Suprapubic skin (tissue), 4 donors: ENCODE results near the gene VWC2L. TPM values are rescaled to one million over a fixed set of nuclear protein-coding genes. Genes with fewer than 3 reads are reported as not detected.

Experiments
- DNase-seq, 2 donors: peaks; one replicate each; pipeline ENCODE4 v3.0.0-alpha.2; 2019; ENCODE audit warnings: low spot score in 2 of 2
- H3K27ac ChIP-seq: fragments of 200-600 bp; sonication (generic); one replicate; pipeline ENCODE4 v1.5.1; 2019
- H3K27me3 ChIP-seq: fragments of 200-600 bp; sonication (generic); one replicate; pipeline ENCODE4 v1.5.1; 2019
- H3K36me3 ChIP-seq: fragments of 200-600 bp; sonication (generic); one replicate; pipeline ENCODE4 v1.5.1; 2019
- H3K4me1 ChIP-seq: fragments of 200-600 bp; sonication (generic); one replicate; pipeline ENCODE4 v1.5.1; 2019
- H3K4me3 ChIP-seq: fragments of 200-600 bp; sonication (generic); one replicate; pipeline ENCODE4 v1.5.1; 2019; ENCODE audit warnings: mild to moderate bottlenecking
- H3K9me3 ChIP-seq: fragments of 200-600 bp; sonication (generic); one replicate; pipeline ENCODE4 v1.5.1; 2019
- CTCF ChIP-seq, 2 donors: fragments of 200-600 bp in 1 of 2; fragments of 450-650 bp in 1 of 2; sonication (generic) in 1 of 2; IDR thresholded peaks; one replicate each; pipeline ENCODE4 v1.5.1; 2016 to 2019; ENCODE audit warnings: antibody characterized with exemption in 2 of 2, mild to moderate bottlenecking in 1 of 2, moderate library complexity in 1 of 2
- EP300 ChIP-seq: sonication (generic); formaldehyde crosslinking; IDR thresholded peaks from one replicate; pipeline ENCODE4 v1.6.1; 2017; ENCODE audit warnings: antibody characterized with exemption
- POLR2A ChIP-seq, 2 donors: fragments of 450-650 bp; IDR thresholded peaks; one replicate each; pipeline ENCODE4 v1.6.1; 2017; ENCODE audit warnings: antibody characterized with exemption in 2 of 2, mild to moderate bottlenecking in 2 of 2, moderate library complexity in 2 of 2
- POLR2AphosphoS5 ChIP-seq, 3 donors: sonication (generic); formaldehyde crosslinking; IDR thresholded peaks; one replicate each; pipeline ENCODE4 v1.6.1; 2017; ENCODE audit warnings: antibody characterized with exemption in 3 of 3
- WGBS: methylation state at CpG from one replicate; pipeline ENCODE4 v1.1.5; 2018; 5-methylcytosine and 5-hydroxymethylcytosine counted together
- total RNA-seq, 4 donors: library from RNA; depleted of rRNA; stranded (reverse); fragments of >200 nt; gene quantifications; one replicate each; pipeline ENCODE4 v1.1.0, GENCODE V29; 2016

Gene VWC2L
- total RNA-seq, 4 donors from 2014 or later, result not detected

GRCh38 chr2:214560176-214560575 is 149.3 kb downstream of the VWC2L start:
- DNase-seq, result no peak
- H3K4me3 ChIP-seq, result no peak overlapping the region
- TF ChIP-seq CTCF (IDR thresholded peaks at IDR 0.05) (no peak), EP300 (no peak), POLR2A (IDR thresholded peaks at IDR 0.05) (no peak), POLR2AphosphoS5 (IDR thresholded peaks at IDR 0.05) (no peak)
- H3K27ac ChIP-seq, result no peak overlapping the region
- no peaks in the 10 kb centered on the region for H3K9me3 ChIP-seq
- WGBS, result 63% methylated on average over 4 of the region's 4 CpGs
- no peaks in the 10 kb centered on the region for H3K27me3 ChIP-seq
- H3K36me3 ChIP-seq, result no peaks in the 10 kb centered on the region
- H3K4me1 ChIP-seq, result no peaks in the 10 kb centered on the region

- Histone ChIP-seq H3K36me3 (no peaks in the 10 kb centered on the region), H3K27ac (no peak overlapping the region), H3K9me3 (no peaks in the 10 kb centered on the region), H3K27me3 (no peaks in the 10 kb centered on the region), H3K4me1 (no peaks in the 10 kb centered on the region), H3K4me3 (no peak overlapping the region)
- TF ChIP-seq POLR2A (IDR thresholded peaks at IDR 0.05) (no peak), POLR2AphosphoS5 (IDR thresholded peaks at IDR 0.05) (no peak), CTCF (IDR thresholded peaks at IDR 0.05) (no peak), EP300 (no peak)
- DNase-seq, result no peak
- 86% methylated on average over 1 of the region's 1 CpG for WGBS
These were observed 149.8 kb downstream of the VWC2L start for GRCh38 chr2:214560618-214561190.

- H3K4me1 ChIP-seq, result no peaks in the 10 kb centered on the region
- no peak overlapping the region for H3K27ac ChIP-seq
- H3K4me3 ChIP-seq, result no peak overlapping the region
- WGBS, result 83% methylated on average over 1 of the region's 1 CpG
- no peaks in the 10 kb centered on the region for H3K27me3 ChIP-seq
- TF ChIP-seq POLR2AphosphoS5 (IDR thresholded peaks at IDR 0.05), result no peak
- TF ChIP-seq POLR2A (IDR thresholded peaks at IDR 0.05), result no peak
- TF ChIP-seq EP300, result no peak
- no peak for TF ChIP-seq CTCF (IDR thresholded peaks at IDR 0.05)
- no peak for DNase-seq
- no peaks in the 10 kb centered on the region for H3K9me3 ChIP-seq
- H3K36me3 ChIP-seq, result no peaks in the 10 kb centered on the region
These were observed 154.4 kb downstream of the VWC2L start for GRCh38 chr2:214565246-214565645.

- H3K27ac ChIP-seq, result no peak overlapping the region
- no peaks in the 10 kb centered on the region for H3K27me3 ChIP-seq
- DNase-seq, result no peak
- whole genome bisulfite sequencing, result 90% methylated on average over 1 of the region's 1 CpG
- H3K36me3 ChIP-seq, result no peaks in the 10 kb centered on the region
- no peaks in the 10 kb centered on the region for H3K9me3 ChIP-seq
- no peak overlapping the region for H3K4me3 ChIP-seq
- TF ChIP-seq POLR2A (IDR thresholded peaks at IDR 0.05), result no peak
- no peaks in the 10 kb centered on the region for H3K4me1 ChIP-seq
These were observed 155.6 kb downstream of the VWC2L start for GRCh38 chr2:214566457-214566856.

GRCh38 chr2:214569419-214570035 is 158.7 kb downstream of the VWC2L start:
- H3K4me1 ChIP-seq, result no peaks in the 10 kb centered on the region
- H3K9me3 ChIP-seq, result no peaks in the 10 kb centered on the region
- no peaks in the 10 kb centered on the region for H3K36me3 ChIP-seq
- no peak for DNase-seq
- 83% methylated on average over 4 of the region's 4 CpGs for WGBS
- no peaks in the 10 kb centered on the region for H3K27me3 ChIP-seq
- TF ChIP-seq CTCF (IDR thresholded peaks at IDR 0.05) (no peak), POLR2A (IDR thresholded peaks at IDR 0.05) (no peak), POLR2AphosphoS5 (IDR thresholded peaks at IDR 0.05) (no peak), EP300 (no peak)
- no peak overlapping the region for H3K27ac ChIP-seq
- no peak overlapping the region for H3K4me3 ChIP-seq
